HCT116 (cell line): ENCODE data around the gene ZNF121. TPM values are rescaled to one million over a fixed set of nuclear protein-coding genes. Genes with fewer than 3 reads are reported as not detected.

ENCODE experiments used
- ATAC-seq: fragments of 200-7000 bp; cut with Tn5 transposase; 2 replicates; pipeline ENCODE4 v1.9.1; 2020; ENCODE audit warnings: mild to moderate bottlenecking, moderate library complexity
- BruUV-seq: library from RNA; stranded (reverse); fragments of 400-500 nt; replicated peaks from 2 replicates; lab custom pipeline; 2021; lab: Mats Ljungman, UMichigan
- CTCF ChIA-PET: fragments of 300-600 bp; sonication (Branson Sonifier 250); formaldehyde crosslinking; loops from one replicate; lab custom pipeline; 2021; ENCODE audit warnings: antibody characterized with exemption; lab: Charles Lee
- POLR2A ChIA-PET: fragments of 300-600, 350-600 bp; sonication (Branson Sonifier 250); formaldehyde crosslinking; loops from one replicate; lab custom pipeline; 2021; ENCODE audit warnings: antibody characterized with exemption; lab: Charles Lee
- RAD21 ChIA-PET, 2 experiments: fragments of 300-600 bp; sonication (Branson Sonifier 250); formaldehyde crosslinking; loops; one replicate each; lab custom pipeline; 2023; ENCODE audit warnings: low total read pairs in 2 of 2; ENCODE audit not compliant: uncharacterized antibody in 2 of 2, unreplicated experiment in 2 of 2, low non-redundant PET in 1 of 2; lab: Charles Lee
- DNase-seq: peaks from one replicate; pipeline ENCODE4 v3.0.0-alpha.2; 2010; ENCODE audit warnings: low read depth, low spot score
- H2AFZ ChIP-seq: fragments of 200-600 bp; shearing (Covaris generic), sonication (generic); 2 replicates; pipeline ENCODE4 v1.6.1; 2017; ENCODE audit warnings: low read depth, mixed run types, mixed read lengths, antibody characterized with exemption, low read length; ENCODE audit not compliant: poor library complexity, severe bottlenecking
- H3K27ac ChIP-seq: 2 replicates; pipeline ENCODE4 v1.5.1; 2012; ENCODE audit warnings: low read depth, low read length
- H3K27me3 ChIP-seq: fragments of 200-600 bp; sonication (generic); 2 replicates; pipeline ENCODE4 v1.6.1; 2016; ENCODE audit warnings: mixed run types, low read length, mixed read lengths; ENCODE audit not compliant: insufficient read depth
- H3K36me3 ChIP-seq, 2 experiments: fragments of 200-500 bp in 1 of 2; fragments of 200-600 bp in 1 of 2; sonication (Bioruptor generic) in 1 of 2; sonication (generic) in 1 of 2; 2 replicates each; pipeline versions ENCODE4 v1.5.1 to v1.6.1; 2014 to 2016; ENCODE audit warnings: low read length in 2 of 2, inconsistent platforms in 1 of 2, mixed read lengths in 1 of 2, mixed run types in 1 of 2; ENCODE audit not compliant: insufficient read depth in 2 of 2, control insufficient read depth in 1 of 2
- H3K4me1 ChIP-seq, 2 experiments: fragments of 200-600 bp in 1 of 2; sonication (generic) in 1 of 2; 2 replicates each; pipeline versions ENCODE4 v1.5.1 to v1.6.1; 2012 to 2017; ENCODE audit warnings: low read length in 2 of 2, inconsistent platforms in 1 of 2, mild to moderate bottlenecking in 1 of 2, mixed read lengths in 1 of 2, mixed run types in 1 of 2, moderate library complexity in 1 of 2; ENCODE audit not compliant: insufficient read depth in 2 of 2, control insufficient read depth in 1 of 2
- H3K4me2 ChIP-seq: fragments of 200-600 bp; sonication (generic); 2 replicates; pipeline ENCODE4 v1.6.1; 2017; ENCODE audit warnings: mixed run types, low read length, mixed read lengths
- H3K4me3 ChIP-seq, 2 experiments: fragments of 200-600 bp in 1 of 2; sonication (generic) in 1 of 2; replicated peaks in 1 of 2; 2 replicates each; pipeline ENCODE4 v1.5.1; 2011 to 2016; ENCODE audit warnings: low read length in 2 of 2, control low read depth in 1 of 2, low read depth in 1 of 2, mild to moderate bottlenecking in 1 of 2, mixed read lengths in 1 of 2, mixed run types in 1 of 2
- H3K79me2 ChIP-seq: fragments of 200-600 bp; sonication (generic); 2 replicates; pipeline ENCODE4 v1.6.1; 2017; ENCODE audit warnings: mild to moderate bottlenecking, mixed run types, low read length, moderate library complexity, mixed read lengths; ENCODE audit not compliant: insufficient read depth
- H3K9ac ChIP-seq: fragments of 200-600 bp; sonication (generic); 2 replicates; pipeline ENCODE4 v1.6.1; 2016; ENCODE audit warnings: low read length, mixed read lengths
- H3K9me2 ChIP-seq: fragments of 200-600 bp; sonication (generic), shearing (Covaris generic); 2 replicates; pipeline ENCODE4 v1.6.1; 2017; ENCODE audit warnings: mixed run types, mild to moderate bottlenecking, moderate library complexity; ENCODE audit not compliant: insufficient read depth
- H3K9me3 ChIP-seq, 2 experiments: fragments of 200-500 bp in 1 of 2; fragments of 200-600 bp in 1 of 2; sonication (Bioruptor generic) in 1 of 2; sonication (generic) in 1 of 2; 2 replicates each; pipeline ENCODE4 v1.6.1; 2014 to 2017; ENCODE audit warnings: low read length in 2 of 2, mixed read lengths in 2 of 2, inconsistent platforms in 1 of 2, low read depth in 1 of 2, mild to moderate bottlenecking in 1 of 2, mixed run types in 1 of 2, moderate library complexity in 1 of 2; ENCODE audit not compliant: control insufficient read depth in 1 of 2, insufficient read depth in 1 of 2
- H4K20me1 ChIP-seq: fragments of 200-600 bp; sonication (generic), shearing (Covaris generic); 2 replicates; pipeline ENCODE4 v1.6.1; 2017; ENCODE audit warnings: mixed run types, mild to moderate bottlenecking, moderate library complexity; ENCODE audit not compliant: insufficient read depth
- ATF3 ChIP-seq: IDR thresholded peaks from 2 replicates; pipeline ENCODE4 v1.6.1; 2012
- CBX3 ChIP-seq: IDR thresholded peaks from 2 replicates; pipeline ENCODE4 v1.6.1; 2012; ENCODE audit warnings: low read depth
- CTCF ChIP-seq, 3 experiments: fragments of 200-600 bp in 1 of 3; sonication (generic) in 1 of 3; IDR thresholded peaks in 2 of 3; conservative IDR thresholded peaks in 1 of 3; 2 replicates each; pipeline ENCODE4 v1.5.1; 2012 to 2017; ENCODE audit warnings: low read depth in 2 of 3, low read length in 2 of 3, antibody characterized with exemption in 1 of 3, borderline replicate concordance in 1 of 3, control low read depth in 1 of 3, mild to moderate bottlenecking in 1 of 3, mixed read lengths in 1 of 3, mixed run types in 1 of 3, moderate library complexity in 1 of 3; ENCODE audit not compliant: insufficient read depth in 1 of 3
- EGR1 ChIP-seq: IDR thresholded peaks from 2 replicates; pipeline ENCODE4 v1.6.1; 2012; ENCODE audit warnings: low read depth
- ELF1 ChIP-seq: IDR thresholded peaks from 2 replicates; pipeline ENCODE4 v1.6.1; 2012; ENCODE audit warnings: low read depth, borderline replicate concordance
- EZH2 ChIP-seq: fragments of 200-600 bp; sonication (generic); IDR thresholded peaks from 2 replicates; pipeline ENCODE4 v1.6.1; 2017; ENCODE audit warnings: antibody characterized with exemption, mixed run types
- EZH2phosphoT487 ChIP-seq: fragments of 200-600 bp; IDR thresholded peaks from 2 replicates; pipeline ENCODE4 v1.6.1; 2018; ENCODE audit warnings: antibody characterized with exemption, borderline replicate concordance
- FOSL1 ChIP-seq: IDR thresholded peaks from 2 replicates; pipeline ENCODE4 v1.6.1; 2012; ENCODE audit warnings: low read depth
- POLR2A ChIP-seq: IDR thresholded peaks from 2 replicates; pipeline ENCODE4 v1.7.0; 2011; ENCODE audit warnings: borderline replicate concordance; ENCODE audit not compliant: insufficient read depth, insufficient read length; ENCODE audit errors: extremely low read depth
- POLR2AphosphoS5 ChIP-seq: IDR thresholded peaks from 2 replicates; pipeline ENCODE4 v1.6.1; 2011; ENCODE audit warnings: mild to moderate bottlenecking, low read depth, low read length, moderate library complexity
- RAD21 ChIP-seq: IDR thresholded peaks from 2 replicates; pipeline ENCODE4 v1.6.1; 2012; ENCODE audit warnings: low read depth, mild to moderate bottlenecking
- REST ChIP-seq: IDR thresholded peaks from 2 replicates; pipeline ENCODE4 v1.6.1; 2012; ENCODE audit warnings: low read depth
- SIN3A ChIP-seq: IDR thresholded peaks from 2 replicates; pipeline ENCODE4 v1.6.1; 2012; ENCODE audit warnings: low read depth
- SP1 ChIP-seq: IDR thresholded peaks from 2 replicates; pipeline ENCODE4 v1.6.1; 2012; ENCODE audit warnings: low read depth
- TCF7L2 ChIP-seq: IDR thresholded peaks from 2 replicates; pipeline ENCODE4 v1.7.0; 2011; ENCODE audit warnings: borderline replicate concordance, inconsistent platforms; ENCODE audit not compliant: insufficient read depth, insufficient read length; ENCODE audit errors: extremely low read depth
- YY1 ChIP-seq: IDR thresholded peaks from 2 replicates; pipeline ENCODE4 v1.6.1; 2011; ENCODE audit warnings: low read length, low read depth, moderate library complexity, mild to moderate bottlenecking; ENCODE audit not compliant: insufficient replicate concordance; ENCODE audit errors: extremely low read depth
- ZFX ChIP-seq: fragments of 450-650 bp; IDR thresholded peaks from 2 replicates; pipeline ENCODE4 v1.6.1; 2017
- ZNF274 ChIP-seq: fragments of 200-500 bp; sonication (Bioruptor generic); IDR thresholded peaks from 2 replicates; pipeline ENCODE4 v1.6.1; 2014; ENCODE audit warnings: mild to moderate bottlenecking, low read depth, low read length, inconsistent platforms
- intact Hi-C: fragments of 100-400 bp; cut with micrococcal nuclease; formaldehyde crosslinking; loops from 2 replicates; pipeline ENCODE4 v1.10.0; 2022
- total RNA-seq: library from RNA; stranded (reverse); gene quantifications from one replicate; pipeline ENCODE4 v1.2.1, GENCODE V29; 2021; ENCODE audit not compliant: unreplicated experiment
- TF ChIP-seq, protein P1 (sequence below): IDR thresholded peaks from 2 replicates; pipeline ENCODE4 v1.6.1; 2012
- TF ChIP-seq, protein P2 (sequence below): IDR thresholded peaks from 2 replicates; pipeline ENCODE4 v1.6.1; 2011; ENCODE audit warnings: mild to moderate bottlenecking, low read length, moderate library complexity; ENCODE audit not compliant: insufficient replicate concordance; ENCODE audit errors: extremely low read depth

The ZNF121 gene
- total RNA-seq, 1 experiment from 2014 or later: 80.9 TPM

DNA sequence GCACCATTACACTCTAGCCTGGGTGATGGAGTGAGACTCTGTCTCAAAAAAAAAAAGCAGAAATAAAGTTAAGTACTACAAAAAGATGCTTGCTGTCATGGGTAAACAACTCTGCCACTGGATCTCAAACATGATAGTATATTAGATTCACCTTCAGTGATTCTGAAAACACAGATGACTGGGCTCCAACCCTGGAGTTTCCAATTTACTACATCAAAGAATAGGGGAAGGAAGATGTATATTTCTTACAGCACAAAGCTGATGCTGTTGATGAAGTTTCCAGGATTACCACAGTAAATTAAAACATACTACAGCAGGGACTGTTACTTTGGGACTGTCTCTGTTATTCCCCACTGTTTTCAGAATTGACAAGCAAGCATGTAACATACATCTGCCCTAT is 31.5 kb upstream of the ZNF121 start:
- ATAC-seq (no peak), DNase-seq (no peak)
- TF ChIP-seq YY1 (no peak), ELF1 (no peak), CBX3 (no peak), CTCF (IDR thresholded peaks at IDR 0.05 in 2 of 3, conservative IDR thresholded peaks at IDR 0.05 in 1 of 3; ENCODE audit: borderline replicate concordance in 1 of 3, insufficient read depth in 1 of 3, low read depth in 2 of 3, low read length in 2 of 3) (no peak), RAD21 (no peak), POLR2A (no peak), EZH2phosphoT487 (no peak), TCF7L2 (no peak), EZH2 (no peak), ZFX (no peak), FOSL1 (no peak), REST (no peak), SIN3A (no peak), SP1 (no peak), ZNF274 (no peak), POLR2AphosphoS5 (no peak), EGR1 (no peak), ATF3 (no peak)
- TF ChIP-seq, protein P1, sequence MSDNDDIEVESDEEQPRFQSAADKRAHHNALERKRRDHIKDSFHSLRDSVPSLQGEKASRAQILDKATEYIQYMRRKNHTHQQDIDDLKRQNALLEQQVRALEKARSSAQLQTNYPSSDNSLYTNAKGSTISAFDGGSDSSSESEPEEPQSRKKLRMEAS: no peak
- TF ChIP-seq, protein P2, sequence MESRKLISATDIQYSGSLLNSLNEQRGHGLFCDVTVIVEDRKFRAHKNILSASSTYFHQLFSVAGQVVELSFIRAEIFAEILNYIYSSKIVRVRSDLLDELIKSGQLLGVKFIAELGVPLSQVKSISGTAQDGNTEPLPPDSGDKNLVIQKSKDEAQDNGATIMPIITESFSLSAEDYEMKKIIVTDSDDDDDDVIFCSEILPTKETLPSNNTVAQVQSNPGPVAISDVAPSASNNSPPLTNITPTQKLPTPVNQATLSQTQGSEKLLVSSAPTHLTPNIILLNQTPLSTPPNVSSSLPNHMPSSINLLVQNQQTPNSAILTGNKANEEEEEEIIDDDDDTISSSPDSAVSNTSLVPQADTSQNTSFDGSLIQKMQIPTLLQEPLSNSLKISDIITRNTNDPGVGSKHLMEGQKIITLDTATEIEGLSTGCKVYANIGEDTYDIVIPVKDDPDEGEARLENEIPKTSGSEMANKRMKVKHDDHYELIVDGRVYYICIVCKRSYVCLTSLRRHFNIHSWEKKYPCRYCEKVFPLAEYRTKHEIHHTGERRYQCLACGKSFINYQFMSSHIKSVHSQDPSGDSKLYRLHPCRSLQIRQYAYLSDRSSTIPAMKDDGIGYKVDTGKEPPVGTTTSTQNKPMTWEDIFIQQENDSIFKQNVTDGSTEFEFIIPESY: no peak
- POLR2A ChIA-PET: no interaction called here
- no peaks in the 10 kb centered on the region for H4K20me1 ChIP-seq
- no peak overlapping the region for H3K4me3 ChIP-seq
- RAD21 ChIA-PET: no interaction called here
- H3K9ac ChIP-seq: no peak overlapping the region
- H2AFZ ChIP-seq: no peak overlapping the region
- peaks cover 0 to 6% of the 10 kb centered on the region in 2 experiments; a peak in 2 of 4 replicates for H3K4me1 ChIP-seq
- H3K79me2 ChIP-seq: peaks cover 22% of the 10 kb centered on the region
- no TSS peak for BruUV-seq
- peaks cover 66 to 70% of the 10 kb centered on the region in 2 experiments for H3K36me3 ChIP-seq
- CTCF ChIA-PET: no interaction called here
- no peak overlapping the region for H3K4me2 ChIP-seq
- no peak overlapping the region for H3K27ac ChIP-seq
- peaks cover 6 to 10% of the 10 kb centered on the region in 2 experiments; a peak in 2 of 4 replicates for H3K9me3 ChIP-seq
- H3K27me3 ChIP-seq: no peaks in the 10 kb centered on the region
- intact Hi-C loops: no loop called here
- H3K9me2 ChIP-seq: no peaks in the 10 kb centered on the region
